NT2/D1 (cell line): ENCODE data around the gene METTL2A.
"Not testable (repeated sequence)": the region's sequence is repeated elsewhere in the genome, so short reads cannot be mapped to it uniquely, and the experiment has no call there.

Experiments used
- DNase-seq: peaks from one replicate; pipeline ENCODE4 v3.0.0-alpha.2; 2011; ENCODE audit warnings: low read depth, low spot score
- H3K27me3 ChIP-seq: 2 replicates; pipeline ENCODE4 v1.6.0; 2011; ENCODE audit warnings: mild to moderate bottlenecking; ENCODE audit not compliant: insufficient read length, insufficient read depth
- H3K36me3 ChIP-seq: 2 replicates; pipeline ENCODE4 v1.6.1; 2011; ENCODE audit warnings: mild to moderate bottlenecking, low read length, mixed read lengths; ENCODE audit not compliant: insufficient read depth, insufficient read length
- H3K4me1 ChIP-seq: 2 replicates; pipeline ENCODE4 v1.5.1; 2011; ENCODE audit not compliant: insufficient read depth, insufficient read length
- H3K4me3 ChIP-seq: 2 replicates; pipeline ENCODE4 v1.5.1; 2011; ENCODE audit warnings: low read depth; ENCODE audit not compliant: insufficient read length
- H3K9ac ChIP-seq: 2 replicates; pipeline ENCODE4 v1.6.0; 2011; ENCODE audit warnings: low read depth; ENCODE audit not compliant: insufficient read length
- H3K9me3 ChIP-seq: 2 replicates; pipeline ENCODE4 v1.5.1; 2011; ENCODE audit warnings: mild to moderate bottlenecking, low read length; ENCODE audit not compliant: insufficient read depth
- SUZ12 ChIP-seq: IDR thresholded peaks from 2 replicates; pipeline ENCODE4 v1.6.1; 2011; ENCODE audit not compliant: insufficient read length, insufficient read depth; ENCODE audit errors: extremely low read depth
- YY1 ChIP-seq: IDR thresholded peaks from 2 replicates; pipeline ENCODE4 v1.6.1; 2011; ENCODE audit not compliant: insufficient read length, insufficient read depth
- ZNF274 ChIP-seq: IDR thresholded peaks from 2 replicates; pipeline ENCODE4 v1.6.1; 2011; ENCODE audit warnings: mild to moderate bottlenecking, low read depth, low read length

METTL2A gene

DNA sequence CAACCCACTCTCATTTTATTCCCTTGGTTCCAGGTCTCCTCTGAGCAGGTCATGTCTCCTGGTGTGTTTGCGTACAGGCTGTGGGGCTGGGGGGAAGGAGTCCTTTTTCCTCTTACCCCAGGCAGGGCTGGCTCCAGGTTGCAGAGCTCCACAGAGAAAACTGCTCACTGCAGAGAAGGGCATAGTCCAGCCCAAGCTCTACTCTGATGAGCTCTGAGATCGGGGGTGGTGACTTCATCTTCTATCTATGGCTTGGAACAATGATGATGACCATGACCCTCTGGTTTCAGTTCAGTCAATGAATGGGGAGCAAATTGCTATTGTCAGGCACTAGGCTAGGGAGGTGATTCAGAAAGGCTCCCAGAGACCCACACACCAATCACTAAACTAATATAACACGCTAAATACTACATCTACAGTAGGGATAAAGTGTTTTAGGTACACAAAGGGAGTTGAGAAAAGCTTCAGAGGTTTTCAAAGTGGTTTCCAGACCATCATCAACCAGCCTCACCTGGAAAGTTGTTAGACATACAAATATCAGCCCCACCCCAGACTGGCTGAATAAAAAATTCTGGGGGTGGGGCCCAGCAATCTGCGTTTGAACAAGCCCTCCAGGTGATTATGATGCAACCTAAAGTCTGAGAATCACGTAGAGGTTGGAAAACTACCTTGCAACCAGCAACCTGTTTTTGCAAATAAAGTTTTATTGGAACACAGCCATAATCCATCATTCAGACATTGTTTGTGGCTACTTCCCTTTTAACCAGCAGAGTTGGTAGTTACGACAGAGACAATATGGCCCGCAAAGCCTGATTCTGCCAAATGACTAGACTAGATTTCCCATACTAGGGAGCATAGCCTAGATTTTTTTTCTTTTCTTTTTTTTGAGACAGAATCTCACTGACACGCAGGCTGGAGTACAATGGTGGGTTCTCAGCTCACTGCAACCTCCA lies 49.6 kb downstream of the METTL2A start:
- not testable (repeated sequence) for H3K36me3 ChIP-seq, H3K9me3 ChIP-seq, H3K9ac ChIP-seq, H3K27me3 ChIP-seq, DNase-seq, H3K4me1 ChIP-seq, H3K4me3 ChIP-seq

DNA sequence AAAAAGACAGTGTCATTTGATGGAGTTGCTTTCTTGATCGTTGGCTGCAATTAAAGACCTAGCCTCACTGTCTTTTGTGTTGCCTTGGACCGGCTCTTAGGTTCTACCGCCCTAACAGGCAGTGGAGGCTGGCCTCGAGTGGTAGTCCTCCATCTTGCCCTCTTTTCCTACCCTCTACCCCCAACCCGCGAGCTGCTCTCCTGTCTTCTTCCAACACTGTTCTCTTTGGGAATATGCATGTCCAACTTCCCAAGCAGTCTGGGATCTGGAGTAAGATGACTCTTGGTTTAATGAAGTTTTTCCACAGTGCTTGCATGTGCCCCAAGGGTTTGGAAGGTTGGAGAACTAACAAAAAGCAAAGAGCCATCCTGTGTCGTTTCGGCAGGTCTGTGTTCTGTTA lies 53.4 kb downstream of the METTL2A start:
- H3K4me3 ChIP-seq, H3K27me3 ChIP-seq, DNase-seq, H3K9ac ChIP-seq, H3K4me1 ChIP-seq, H3K9me3 ChIP-seq: not testable (repeated sequence)
- peaks cover 12% of the 10 kb centered on the region for H3K36me3 ChIP-seq

DNA sequence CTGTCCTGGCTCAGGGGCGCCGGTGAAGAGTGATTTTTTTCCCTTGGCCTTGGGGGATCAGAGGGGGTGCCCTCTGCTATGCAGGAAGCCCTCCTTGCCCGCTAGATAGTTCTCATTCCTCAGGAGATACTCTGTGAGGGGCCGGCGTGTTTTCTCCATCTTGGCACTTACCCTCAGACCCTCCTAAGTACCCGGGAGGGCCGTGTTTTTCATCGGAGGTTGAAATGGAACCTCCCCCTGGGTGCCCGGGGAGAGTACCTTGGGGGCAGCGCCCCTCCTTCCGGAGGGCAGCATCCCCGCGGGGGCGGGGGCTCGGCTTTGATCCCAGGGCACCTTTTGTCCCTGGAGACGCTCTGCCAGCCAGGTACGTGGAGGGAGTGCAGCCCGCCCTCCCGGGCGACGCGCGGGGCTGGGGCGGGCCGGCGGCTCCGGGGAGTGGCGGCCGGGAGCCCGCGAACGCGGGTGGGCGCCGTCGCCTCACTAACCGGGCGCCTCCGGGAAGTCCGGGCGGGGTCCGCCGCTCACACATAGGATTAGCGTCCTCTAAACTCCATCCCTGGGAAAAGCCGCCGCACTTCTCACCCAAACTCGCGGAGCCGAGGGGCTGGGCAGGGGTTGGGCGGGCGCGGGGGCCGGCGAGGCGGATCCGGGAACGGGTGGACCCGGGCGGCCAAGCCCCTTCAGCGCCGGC lies 54.2 kb downstream of the METTL2A start:
- not testable (repeated sequence) for DNase-seq, H3K9me3 ChIP-seq, H3K4me1 ChIP-seq, H3K27me3 ChIP-seq
- Histone ChIP-seq H3K9ac (peak overlapping the region; percentile 77), H3K4me3 (peak overlapping the region; percentile 60), H3K36me3 (peaks cover 19% of the 10 kb centered on the region)

- H3K4me3 ChIP-seq = peak within 1 kb of the TSS; percentile 60
- no peaks in the 10 kb centered on the region for H3K9me3 ChIP-seq
- no peaks in the 10 kb centered on the region for H3K4me1 ChIP-seq
- TF ChIP-seq ZNF274 (no peak), SUZ12 (no peak), YY1 (no peak)
- no peaks in the 10 kb centered on the region for H3K27me3 ChIP-seq
- H3K9ac ChIP-seq = peak within 1 kb of the TSS; percentile 80
- peak; percentile 67 for DNase-seq
- H3K36me3 ChIP-seq = peaks cover 22% of the 10 kb centered on the region
Measured at GRCh38 chr17:62478424-62478879, 54.8 kb downstream of the METTL2A start, which contains the start of gene TLK2. TSS of gene TLK2 (plus strand) at chr17:62478825. CDS start at chr17:62481126, 2,301 bp downstream.

- H3K27me3 ChIP-seq, H3K9me3 ChIP-seq, DNase-seq, H3K4me1 ChIP-seq: not testable (repeated sequence)
- peak overlapping the region; percentile 56 for H3K4me3 ChIP-seq
- peak overlapping the region; percentile 80 for H3K9ac ChIP-seq
- peaks cover 22% of the 10 kb centered on the region for H3K36me3 ChIP-seq
Measured at GRCh38 chr17:62478880-62479638, 55.4 kb downstream of the METTL2A start.

DNA sequence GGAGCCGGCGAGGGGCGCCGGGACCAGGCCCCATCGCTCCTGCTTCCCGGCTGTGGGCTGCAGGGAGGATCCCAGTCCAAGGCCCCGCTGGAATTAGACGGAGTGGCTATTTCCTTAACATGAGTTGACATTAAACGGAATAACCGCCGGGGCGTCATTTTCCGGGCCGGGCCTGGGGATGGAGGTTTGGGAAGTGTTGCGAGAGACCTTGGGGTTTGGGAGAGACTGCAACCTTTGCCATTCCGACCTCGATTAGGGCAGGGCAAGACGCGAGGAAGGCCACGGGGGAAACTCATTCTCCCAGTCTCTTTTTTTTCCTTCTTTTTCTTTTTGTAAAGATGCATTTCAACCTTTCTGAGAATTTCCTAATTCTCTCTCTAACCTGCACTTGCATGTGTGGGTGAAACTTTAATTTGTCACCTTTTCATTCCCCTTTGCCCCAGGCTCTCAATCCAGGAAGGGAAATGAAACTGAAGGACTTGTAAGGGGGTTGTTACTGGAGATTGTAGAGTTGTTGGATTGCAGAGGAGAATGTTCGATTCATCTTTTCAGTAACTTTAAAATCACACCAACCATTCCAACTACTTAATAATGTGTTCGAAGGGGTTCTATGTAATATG lies 56.1 kb downstream of the METTL2A start:
- H3K27me3 ChIP-seq, H3K9me3 ChIP-seq, DNase-seq, H3K4me1 ChIP-seq: not testable (repeated sequence)
- Histone ChIP-seq H3K36me3 (peaks cover 22% of the 10 kb centered on the region), H3K4me3 (peak overlapping the region; percentile 56), H3K9ac (peak overlapping the region; percentile 80)

- H3K9ac ChIP-seq, H3K9me3 ChIP-seq, DNase-seq, H3K4me3 ChIP-seq, H3K4me1 ChIP-seq, H3K27me3 ChIP-seq: not testable (repeated sequence)
- peaks cover 24% of the 10 kb centered on the region for H3K36me3 ChIP-seq
Measured at GRCh38 chr17:62482553-62482952, 58.9 kb downstream of the METTL2A start.

GRCh38 chr17:62490990-62491389 lies 67.3 kb downstream of the METTL2A start:
- H3K27me3 ChIP-seq, H3K9ac ChIP-seq, H3K9me3 ChIP-seq, DNase-seq, H3K4me3 ChIP-seq, H3K4me1 ChIP-seq, H3K36me3 ChIP-seq: not testable (repeated sequence)

- not testable (repeated sequence) for H3K9me3 ChIP-seq, H3K36me3 ChIP-seq, H3K27me3 ChIP-seq, H3K4me3 ChIP-seq, DNase-seq, H3K9ac ChIP-seq, H3K4me1 ChIP-seq
Measured at GRCh38 chr17:62493049-62493655, 69.5 kb downstream of the METTL2A start.

DNA sequence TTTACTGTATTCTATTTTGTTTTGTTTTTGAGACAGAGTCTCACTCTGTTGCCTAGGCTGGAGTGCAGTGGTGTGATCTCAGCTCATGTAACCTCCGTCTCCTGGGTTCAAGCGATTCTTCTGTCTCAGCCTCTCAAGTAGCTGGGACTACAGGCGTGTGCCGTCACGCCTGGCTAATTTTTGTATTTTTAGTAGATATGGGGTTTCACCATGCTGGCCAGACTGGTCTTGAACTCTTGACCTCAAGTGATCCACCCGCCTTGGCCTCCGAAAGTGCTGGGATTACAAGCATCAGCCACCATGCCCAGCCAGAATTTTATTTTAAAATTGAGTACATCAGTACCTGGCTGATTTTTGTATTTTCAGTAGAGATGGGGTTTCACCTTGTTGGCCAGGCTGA lies 70.4 kb downstream of the METTL2A start:
- not testable (repeated sequence) for H3K4me3 ChIP-seq, H3K36me3 ChIP-seq, H3K4me1 ChIP-seq, H3K9ac ChIP-seq, H3K27me3 ChIP-seq, H3K9me3 ChIP-seq, DNase-seq
